ENCODE data around the gene MTFMT. TPM values are rescaled to one million over a fixed set of nuclear protein-coding genes. Genes with fewer than 3 reads are reported as not detected.

MTFMT gene
- total and polyA plus RNA-seq, 4 donors: 6.8 to 14.7 (median 8.4) TPM

GRCh38 chr15:65052956-65053355, 23.5 kb upstream of the MTFMT start:
- DNase-seq (ENCODE audit: low spot score): no peak
- no peak overlapping the region for H3K27ac ChIP-seq (ENCODE audit: low read depth in 1 of 2, low read length in 2 of 2)
- H3K9me3 ChIP-seq (ENCODE audit: control insufficient read depth in 4 of 4, low read length in 3 of 4): no peaks in the 10 kb centered on the region
- H3K9ac ChIP-seq (ENCODE audit: low read depth in 1 of 2, low read length in 2 of 2): no peak overlapping the region
- TF ChIP-seq REST (IDR thresholded peaks at IDR 0.05) (no peak), SP1 (IDR thresholded peaks at IDR 0.05) (no peak), FOXA2 (IDR thresholded peaks at IDR 0.05) (no peak), JUND (IDR thresholded peaks at IDR 0.05) (no peak), HNF4A (conservative IDR thresholded peaks at IDR 0.05) (no peak), MAX (IDR thresholded peaks at IDR 0.05) (no peak), TAF1 (conservative IDR thresholded peaks at IDR 0.05) (no peak), RXRA (IDR thresholded peaks at IDR 0.05) (no peak), RAD21 (IDR thresholded peaks at IDR 0.05) (no peak), EGR1 (IDR thresholded peaks at IDR 0.05; ENCODE audit: low read depth in 2 of 2) (no peak), GABPA (IDR thresholded peaks at IDR 0.05 in 1 of 2, conservative IDR thresholded peaks at IDR 0.05 in 1 of 2) (no peak)
- TF ChIP-seq, protein P1, sequence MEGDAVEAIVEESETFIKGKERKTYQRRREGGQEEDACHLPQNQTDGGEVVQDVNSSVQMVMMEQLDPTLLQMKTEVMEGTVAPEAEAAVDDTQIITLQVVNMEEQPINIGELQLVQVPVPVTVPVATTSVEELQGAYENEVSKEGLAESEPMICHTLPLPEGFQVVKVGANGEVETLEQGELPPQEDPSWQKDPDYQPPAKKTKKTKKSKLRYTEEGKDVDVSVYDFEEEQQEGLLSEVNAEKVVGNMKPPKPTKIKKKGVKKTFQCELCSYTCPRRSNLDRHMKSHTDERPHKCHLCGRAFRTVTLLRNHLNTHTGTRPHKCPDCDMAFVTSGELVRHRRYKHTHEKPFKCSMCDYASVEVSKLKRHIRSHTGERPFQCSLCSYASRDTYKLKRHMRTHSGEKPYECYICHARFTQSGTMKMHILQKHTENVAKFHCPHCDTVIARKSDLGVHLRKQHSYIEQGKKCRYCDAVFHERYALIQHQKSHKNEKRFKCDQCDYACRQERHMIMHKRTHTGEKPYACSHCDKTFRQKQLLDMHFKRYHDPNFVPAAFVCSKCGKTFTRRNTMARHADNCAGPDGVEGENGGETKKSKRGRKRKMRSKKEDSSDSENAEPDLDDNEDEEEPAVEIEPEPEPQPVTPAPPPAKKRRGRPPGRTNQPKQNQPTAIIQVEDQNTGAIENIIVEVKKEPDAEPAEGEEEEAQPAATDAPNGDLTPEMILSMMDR (IDR thresholded peaks at IDR 0.05; ENCODE audit: low read depth, low read length, missing input control): no peak
- H3K4me3 ChIP-seq (ENCODE audit: low read depth in 1 of 3, low read length in 3 of 3): no peak overlapping the region
- H3K36me3 ChIP-seq (ENCODE audit: control insufficient read depth in 4 of 4, insufficient read depth in 3 of 4, low read depth in 1 of 4, low read length in 3 of 4): no peaks in the 10 kb centered on the region
- H3K27me3 ChIP-seq (ENCODE audit: control insufficient read depth in 4 of 4, insufficient read depth in 4 of 4, low read length in 3 of 4): no peaks in the 10 kb centered on the region
- WGBS: 96% methylated on average over 2 of the region's 2 CpGs
- peaks cover 0 to 11% (median 10%) of the 10 kb centered on the region in 4 donors for H3K4me1 ChIP-seq (ENCODE audit: control insufficient read depth in 4 of 4, insufficient read depth in 4 of 4, low read length in 3 of 4)

DNA sequence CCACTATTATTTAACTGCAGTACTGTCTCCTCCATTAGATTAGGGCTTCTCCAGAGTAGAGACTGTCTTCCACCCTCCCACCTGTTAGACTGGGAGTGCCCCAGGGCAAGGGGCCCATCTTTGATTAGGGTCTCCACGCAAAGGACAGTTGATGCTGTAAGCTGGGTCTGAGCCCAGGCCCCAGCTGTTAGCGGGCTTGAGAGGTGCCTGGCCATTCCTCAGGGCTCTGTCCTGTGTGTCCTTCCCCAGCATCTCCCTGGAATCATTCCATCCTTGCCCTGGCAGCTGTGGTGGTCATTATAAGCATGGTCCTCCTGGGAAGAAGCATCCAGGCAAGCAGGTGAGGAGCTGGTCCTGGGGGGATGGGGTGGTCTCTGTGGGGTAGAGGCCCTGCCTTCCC, 21.8 kb upstream of the MTFMT start:
- no peaks in the 10 kb centered on the region for H3K36me3 ChIP-seq (ENCODE audit: control insufficient read depth in 4 of 4, insufficient read depth in 3 of 4, low read depth in 1 of 4, low read length in 3 of 4)
- no peaks in the 10 kb centered on the region for H3K9me3 ChIP-seq (ENCODE audit: control insufficient read depth in 4 of 4, low read length in 3 of 4)
- no peak overlapping the region for H3K9ac ChIP-seq (ENCODE audit: low read depth in 1 of 2, low read length in 2 of 2)
- DNase-seq (ENCODE audit: low spot score): no peak
- WGBS: 91% methylated on average over 2 of the region's 2 CpGs
- peaks cover 0 to 11% (median 10%) of the 10 kb centered on the region in 4 donors for H3K4me1 ChIP-seq (ENCODE audit: control insufficient read depth in 4 of 4, insufficient read depth in 4 of 4, low read length in 3 of 4)
- H3K27me3 ChIP-seq (ENCODE audit: control insufficient read depth in 4 of 4, insufficient read depth in 4 of 4, low read length in 3 of 4): no peaks in the 10 kb centered on the region
- TF ChIP-seq SP1 (IDR thresholded peaks at IDR 0.05) (no peak), FOXA2 (IDR thresholded peaks at IDR 0.05) (no peak), TAF1 (conservative IDR thresholded peaks at IDR 0.05) (no peak), GABPA (IDR thresholded peaks at IDR 0.05 in 1 of 2, conservative IDR thresholded peaks at IDR 0.05 in 1 of 2) (no peak), NR2F2 (IDR thresholded peaks at IDR 0.05) (no peak), RXRA (IDR thresholded peaks at IDR 0.05) (no peak), HNF4A (conservative IDR thresholded peaks at IDR 0.05) (no peak), EGR1 (IDR thresholded peaks at IDR 0.05; ENCODE audit: low read depth in 2 of 2) (no peak)
- TF ChIP-seq, protein P1 (IDR thresholded peaks at IDR 0.05; ENCODE audit: low read depth, low read length, missing input control): no peak
- TF ChIP-seq, protein P2, sequence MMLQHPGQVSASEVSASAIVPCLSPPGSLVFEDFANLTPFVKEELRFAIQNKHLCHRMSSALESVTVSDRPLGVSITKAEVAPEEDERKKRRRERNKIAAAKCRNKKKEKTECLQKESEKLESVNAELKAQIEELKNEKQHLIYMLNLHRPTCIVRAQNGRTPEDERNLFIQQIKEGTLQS (IDR thresholded peaks at IDR 0.05): no peak
- H3K4me3 ChIP-seq (ENCODE audit: low read depth in 1 of 3, low read length in 3 of 3): no peak overlapping the region
- no peak overlapping the region for H3K27ac ChIP-seq (ENCODE audit: low read depth in 1 of 2, low read length in 2 of 2)
